AG04449 (cell line): ENCODE measurements around the gene CADPS.

Experiments used
- CTCF ChIA-PET: fragments of 350-600 bp; formaldehyde crosslinking; extraction: SDS; loops from one replicate; lab custom pipeline; 2021; ENCODE audit warnings: antibody characterized with exemption; lab: Yijun Ruan, JAX
- POLR2A ChIA-PET: fragments of 400-600, 350-600 bp; formaldehyde crosslinking; extraction: SDS; loops from one replicate; lab custom pipeline; 2020; ENCODE audit warnings: antibody characterized with exemption, inconsistent platforms; lab: Yijun Ruan, JAX
- DNase-seq: peaks from one replicate; pipeline ENCODE4 v3.0.0-alpha.2; 2010; ENCODE audit warnings: low read depth, low spot score
- H3K4me3 ChIP-seq: 2 replicates; pipeline ENCODE4 v1.5.1; 2011; ENCODE audit warnings: low read depth, mild to moderate bottlenecking, control low read depth, low read length
- TF ChIP-seq, protein P1 (sequence below): IDR thresholded peaks from one replicate; pipeline ENCODE4 v1.5.1; 2011; ENCODE audit warnings: mild to moderate bottlenecking, moderate library complexity, low read length, control low read depth, inconsistent platforms; ENCODE audit not compliant: insufficient read depth; ENCODE audit errors: missing control alignments

The CADPS gene

DNA sequence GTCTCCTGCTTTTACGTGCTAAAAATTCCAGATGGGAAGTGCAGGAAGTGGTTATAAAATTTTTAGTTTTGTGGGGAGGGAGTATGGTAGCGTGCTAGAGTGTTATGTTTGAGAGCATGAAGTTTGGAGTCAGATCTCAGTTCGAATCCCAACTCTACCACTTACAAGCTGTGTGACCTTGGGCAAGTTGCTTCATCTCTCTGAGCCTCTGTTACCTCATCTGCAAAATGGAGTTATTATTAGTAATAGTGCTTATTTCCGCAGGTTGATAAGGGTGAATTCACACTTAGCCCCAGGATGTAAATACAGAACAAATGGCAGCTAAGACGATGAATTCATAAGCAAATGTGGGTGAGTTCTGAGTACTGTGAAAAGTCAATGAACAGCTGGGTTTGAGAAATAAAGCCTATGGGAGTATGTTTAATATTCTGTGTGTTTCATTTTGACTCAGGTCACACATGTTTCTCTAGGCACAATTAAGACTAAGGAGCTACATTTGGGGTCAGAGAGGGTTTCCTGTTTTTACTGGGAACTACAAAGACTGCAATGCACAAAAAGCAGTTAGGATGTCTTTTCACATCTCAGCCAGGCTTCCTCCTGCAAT, 428.8 kb downstream of the CADPS start:
- ChIA-PET CTCF (no interaction called here), POLR2A (no interaction called here)
- TF ChIP-seq, protein P1, sequence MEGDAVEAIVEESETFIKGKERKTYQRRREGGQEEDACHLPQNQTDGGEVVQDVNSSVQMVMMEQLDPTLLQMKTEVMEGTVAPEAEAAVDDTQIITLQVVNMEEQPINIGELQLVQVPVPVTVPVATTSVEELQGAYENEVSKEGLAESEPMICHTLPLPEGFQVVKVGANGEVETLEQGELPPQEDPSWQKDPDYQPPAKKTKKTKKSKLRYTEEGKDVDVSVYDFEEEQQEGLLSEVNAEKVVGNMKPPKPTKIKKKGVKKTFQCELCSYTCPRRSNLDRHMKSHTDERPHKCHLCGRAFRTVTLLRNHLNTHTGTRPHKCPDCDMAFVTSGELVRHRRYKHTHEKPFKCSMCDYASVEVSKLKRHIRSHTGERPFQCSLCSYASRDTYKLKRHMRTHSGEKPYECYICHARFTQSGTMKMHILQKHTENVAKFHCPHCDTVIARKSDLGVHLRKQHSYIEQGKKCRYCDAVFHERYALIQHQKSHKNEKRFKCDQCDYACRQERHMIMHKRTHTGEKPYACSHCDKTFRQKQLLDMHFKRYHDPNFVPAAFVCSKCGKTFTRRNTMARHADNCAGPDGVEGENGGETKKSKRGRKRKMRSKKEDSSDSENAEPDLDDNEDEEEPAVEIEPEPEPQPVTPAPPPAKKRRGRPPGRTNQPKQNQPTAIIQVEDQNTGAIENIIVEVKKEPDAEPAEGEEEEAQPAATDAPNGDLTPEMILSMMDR, result no peak
- no peak for DNase-seq
- H3K4me3 ChIP-seq, result no peak overlapping the region

DNA sequence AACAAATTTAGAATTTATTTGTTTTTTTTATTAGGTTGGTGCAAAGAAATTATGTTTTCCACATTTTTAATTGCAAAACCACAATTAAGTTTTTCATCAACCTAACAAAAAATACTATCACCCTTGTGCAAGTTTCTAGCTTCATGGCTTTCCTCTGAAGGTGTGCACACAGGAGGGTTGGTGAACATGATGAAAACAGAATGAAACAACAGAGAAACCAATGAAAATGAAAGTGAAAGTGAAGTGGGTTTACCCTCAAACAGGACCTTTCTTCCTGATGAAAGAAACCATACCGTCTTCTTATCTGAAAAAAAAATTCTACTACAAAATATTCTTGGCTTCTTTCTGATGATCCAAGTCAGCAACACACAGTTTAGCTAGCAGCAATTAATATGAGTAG, 429.9 kb downstream of the CADPS start:
- H3K4me3 ChIP-seq, result no peak overlapping the region
- ChIA-PET POLR2A (no interaction called here), CTCF (no interaction called here)
- TF ChIP-seq, protein P1, result no peak
- no peak for DNase-seq

DNA sequence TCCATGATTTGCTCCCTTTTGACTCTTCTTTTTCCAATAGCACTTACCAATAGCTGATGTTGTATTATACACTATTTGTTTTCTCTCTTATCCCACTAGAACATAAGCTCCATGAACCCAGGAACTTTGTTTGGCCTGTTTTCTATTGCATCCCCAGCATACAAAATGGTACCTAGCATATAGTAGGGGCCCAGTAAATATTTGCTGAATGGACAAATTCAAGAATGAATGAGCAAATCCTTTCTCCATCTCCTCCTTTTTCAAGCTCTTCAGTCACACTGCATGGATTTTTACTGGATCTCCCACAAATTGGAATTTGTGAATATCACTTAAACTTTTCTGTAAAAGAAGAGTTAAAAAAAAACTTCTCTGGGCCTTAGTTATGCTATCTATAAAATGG, 435.2 kb downstream of the CADPS start:
- TF ChIP-seq, protein P1, result no peak
- ChIA-PET POLR2A (no interaction called here), CTCF (no interaction called here)
- no peak overlapping the region for H3K4me3 ChIP-seq
- no peak for DNase-seq

DNA sequence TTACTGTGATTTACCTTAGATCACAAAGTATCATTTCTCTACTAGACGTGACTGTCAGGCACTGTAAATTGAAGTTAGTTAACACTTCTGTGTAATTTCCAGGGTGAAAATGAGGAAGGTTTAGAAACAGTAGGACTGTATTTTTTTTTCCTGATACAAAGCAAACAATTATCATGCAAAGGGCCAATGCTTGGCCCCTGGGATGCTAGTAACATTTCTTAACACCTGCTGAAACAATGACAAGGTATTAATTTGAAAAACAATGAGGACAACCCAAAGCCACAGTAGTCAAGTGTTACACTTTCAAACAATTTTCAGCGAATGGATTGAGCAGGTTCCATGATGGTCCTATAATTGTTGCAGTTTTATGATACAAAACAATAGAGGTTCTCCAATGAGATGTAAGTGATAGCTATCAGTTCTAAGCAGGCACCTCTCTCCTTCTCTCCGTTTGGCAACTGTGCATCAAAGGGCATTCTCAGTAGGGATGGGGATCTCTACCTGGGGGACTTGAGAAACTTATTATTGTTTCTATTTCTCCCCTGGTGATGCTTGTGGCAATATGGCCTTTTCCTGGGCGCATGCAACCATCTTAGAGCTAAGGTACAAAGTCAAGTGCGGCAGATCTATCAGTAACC, 435.9 kb downstream of the CADPS start:
- ChIA-PET CTCF (no interaction called here), POLR2A (no interaction called here)
- DNase-seq, result no peak
- TF ChIP-seq, protein P1, result no peak
- no peak overlapping the region for H3K4me3 ChIP-seq

DNA sequence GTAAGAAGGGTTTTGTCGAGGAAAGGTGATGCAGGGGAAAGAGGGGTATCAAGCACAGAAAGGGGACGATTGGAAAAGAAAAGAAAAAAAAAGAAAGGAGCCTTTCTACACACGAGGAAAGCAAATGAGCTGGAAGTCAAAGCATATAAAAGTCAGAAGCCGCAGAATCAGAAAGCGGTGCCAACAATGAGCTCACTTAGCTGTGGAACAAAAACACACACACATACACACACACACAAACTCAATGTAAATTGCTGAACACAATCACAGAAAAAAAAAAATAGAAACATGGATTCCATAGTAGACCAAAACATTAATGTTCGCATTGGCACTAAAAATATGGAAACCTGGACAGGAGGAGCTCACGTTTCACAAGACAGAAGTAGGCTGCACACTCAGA, 438.4 kb downstream of the CADPS start:
- ChIA-PET POLR2A (no interaction called here), CTCF (no interaction called here)
- no peak for DNase-seq
- TF ChIP-seq, protein P1, result no peak
- H3K4me3 ChIP-seq, result no peak overlapping the region

DNA sequence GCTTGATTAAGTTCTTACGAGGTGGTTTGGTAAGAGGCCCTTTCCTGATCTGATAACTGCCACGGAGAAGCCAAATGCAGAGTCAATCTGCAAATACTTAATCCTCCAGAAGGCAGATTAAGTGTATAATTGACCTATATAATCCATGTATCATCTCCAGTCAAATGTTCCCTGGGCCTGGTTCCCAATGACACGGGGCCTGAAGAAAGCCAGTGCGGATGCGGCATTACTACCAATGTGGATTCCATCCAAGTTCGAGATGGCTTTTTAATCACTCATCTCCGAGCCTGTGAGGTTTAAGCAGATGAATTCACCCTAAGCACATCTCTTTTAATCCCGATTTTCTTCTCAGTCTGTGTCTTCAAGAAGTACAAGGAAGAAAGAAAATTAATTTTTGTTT, 441.8 kb downstream of the CADPS start:
- TF ChIP-seq, protein P1, result no peak
- no peak overlapping the region for H3K4me3 ChIP-seq
- DNase-seq, result no peak
- CTCF ChIA-PET, result no interaction called here
- POLR2A ChIA-PET, result no interaction called here
